ENCODE data around the gene UBE2Q2.

UBE2Q2 gene

DNA sequence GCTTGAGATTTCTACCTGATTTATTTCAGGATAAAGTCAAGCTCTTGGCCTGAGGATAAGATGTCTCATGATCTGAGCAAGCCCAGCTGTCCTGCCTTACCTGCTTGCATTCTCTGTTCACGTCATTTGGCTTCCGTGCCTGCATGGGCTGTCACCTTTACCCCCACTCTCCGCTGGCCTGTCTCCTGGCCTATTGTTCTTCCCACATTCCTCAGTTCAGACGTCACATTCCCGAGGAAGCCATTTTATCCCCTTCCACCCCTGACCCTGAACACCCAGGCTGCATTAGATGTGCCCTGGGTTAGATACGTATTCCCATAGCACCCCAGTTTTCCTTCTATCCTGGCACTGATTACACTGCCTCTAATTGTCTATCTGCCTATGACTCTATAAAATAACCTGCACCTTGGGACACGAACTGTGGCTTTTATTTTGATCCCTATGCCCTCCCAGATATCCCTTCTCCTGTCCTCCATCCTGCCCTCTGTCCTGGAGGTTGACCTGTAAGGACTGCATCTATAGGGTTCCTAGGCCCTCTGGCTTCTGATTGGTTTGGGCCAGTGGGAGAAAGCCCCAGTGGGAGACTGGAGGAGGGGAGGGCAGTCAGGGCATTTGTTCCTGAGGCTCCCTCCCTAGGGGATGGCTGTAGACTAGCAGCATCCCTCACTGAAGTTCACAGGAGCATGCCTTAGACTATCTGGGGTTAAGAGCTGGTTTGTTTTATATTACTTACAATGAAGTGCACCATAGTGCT, 19.2 kb upstream of the UBE2Q2 start:
- TF ChIP-seq FOXP2 (optimal IDR thresholded peaks at IDR 0.05; ENCODE audit: borderline replicate concordance, extremely low read depth, extremely low read length, insufficient read depth) (no peak), POLR2AphosphoS5 (IDR thresholded peaks at IDR 0.05; ENCODE audit: low read depth, low read length) (no peak), TAF1 (IDR thresholded peaks at IDR 0.05; ENCODE audit: borderline replicate concordance, insufficient read depth, low read length) (no peak), SIN3A (IDR thresholded peaks at IDR 0.05; ENCODE audit: borderline replicate concordance, insufficient read depth, low read length) (no peak)
- TF ChIP-seq, protein P1, sequence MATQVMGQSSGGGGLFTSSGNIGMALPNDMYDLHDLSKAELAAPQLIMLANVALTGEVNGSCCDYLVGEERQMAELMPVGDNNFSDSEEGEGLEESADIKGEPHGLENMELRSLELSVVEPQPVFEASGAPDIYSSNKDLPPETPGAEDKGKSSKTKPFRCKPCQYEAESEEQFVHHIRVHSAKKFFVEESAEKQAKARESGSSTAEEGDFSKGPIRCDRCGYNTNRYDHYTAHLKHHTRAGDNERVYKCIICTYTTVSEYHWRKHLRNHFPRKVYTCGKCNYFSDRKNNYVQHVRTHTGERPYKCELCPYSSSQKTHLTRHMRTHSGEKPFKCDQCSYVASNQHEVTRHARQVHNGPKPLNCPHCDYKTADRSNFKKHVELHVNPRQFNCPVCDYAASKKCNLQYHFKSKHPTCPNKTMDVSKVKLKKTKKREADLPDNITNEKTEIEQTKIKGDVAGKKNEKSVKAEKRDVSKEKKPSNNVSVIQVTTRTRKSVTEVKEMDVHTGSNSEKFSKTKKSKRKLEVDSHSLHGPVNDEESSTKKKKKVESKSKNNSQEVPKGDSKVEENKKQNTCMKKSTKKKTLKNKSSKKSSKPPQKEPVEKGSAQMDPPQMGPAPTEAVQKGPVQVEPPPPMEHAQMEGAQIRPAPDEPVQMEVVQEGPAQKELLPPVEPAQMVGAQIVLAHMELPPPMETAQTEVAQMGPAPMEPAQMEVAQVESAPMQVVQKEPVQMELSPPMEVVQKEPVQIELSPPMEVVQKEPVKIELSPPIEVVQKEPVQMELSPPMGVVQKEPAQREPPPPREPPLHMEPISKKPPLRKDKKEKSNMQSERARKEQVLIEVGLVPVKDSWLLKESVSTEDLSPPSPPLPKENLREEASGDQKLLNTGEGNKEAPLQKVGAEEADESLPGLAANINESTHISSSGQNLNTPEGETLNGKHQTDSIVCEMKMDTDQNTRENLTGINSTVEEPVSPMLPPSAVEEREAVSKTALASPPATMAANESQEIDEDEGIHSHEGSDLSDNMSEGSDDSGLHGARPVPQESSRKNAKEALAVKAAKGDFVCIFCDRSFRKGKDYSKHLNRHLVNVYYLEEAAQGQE (IDR thresholded peaks at IDR 0.05; ENCODE audit: insufficient read depth in 1 of 2, low read depth in 2 of 2, low read length in 2 of 2) = no peak

DNA sequence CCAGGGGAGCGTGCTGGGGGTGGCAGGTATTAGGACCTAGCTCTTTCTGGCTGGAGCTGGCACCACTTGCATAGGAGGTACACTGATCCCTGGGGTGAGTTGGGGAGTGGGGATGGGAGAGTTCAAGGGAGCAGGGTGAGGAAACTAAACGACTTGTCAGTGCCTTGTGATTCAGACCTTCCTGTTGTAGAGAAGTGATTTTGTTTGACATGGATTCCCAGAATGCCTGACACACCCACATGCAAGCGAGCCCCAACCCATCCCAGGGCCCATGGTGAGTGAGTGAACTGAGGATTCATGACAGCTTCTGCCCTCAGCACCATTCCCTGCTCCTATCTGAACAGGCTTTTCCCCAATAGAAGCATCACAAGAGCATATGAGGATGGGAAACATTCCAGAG, 15.6 kb upstream of the UBE2Q2 start:
- TF ChIP-seq, protein P1 (IDR thresholded peaks at IDR 0.05; ENCODE audit: insufficient read depth in 1 of 2, low read depth in 2 of 2, low read length in 2 of 2) = no peak
- TF ChIP-seq SIN3A (IDR thresholded peaks at IDR 0.05; ENCODE audit: borderline replicate concordance, insufficient read depth, low read length) (no peak), POLR2AphosphoS5 (IDR thresholded peaks at IDR 0.05; ENCODE audit: low read depth, low read length) (no peak), TAF1 (IDR thresholded peaks at IDR 0.05; ENCODE audit: borderline replicate concordance, insufficient read depth, low read length) (no peak), FOXP2 (optimal IDR thresholded peaks at IDR 0.05; ENCODE audit: borderline replicate concordance, extremely low read depth, extremely low read length, insufficient read depth) (no peak)

DNA sequence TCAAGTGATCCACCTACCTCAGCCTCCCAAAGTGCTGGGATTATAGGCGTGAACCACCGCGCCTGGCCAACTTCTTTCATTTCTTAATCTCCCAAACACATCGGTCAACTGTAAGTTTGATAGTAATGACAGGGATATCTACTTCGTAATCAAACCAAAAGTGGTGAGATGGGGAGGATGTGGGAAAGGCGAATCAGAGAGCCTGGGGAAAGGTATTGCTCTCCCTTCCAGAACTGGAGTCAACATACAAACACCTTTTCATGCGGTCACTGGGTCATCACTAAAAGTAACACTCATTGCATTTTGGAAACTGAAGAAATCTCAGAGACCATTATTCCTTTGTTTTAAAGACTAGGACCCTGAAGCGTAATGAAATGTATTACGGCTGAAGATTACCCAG, 14.8 kb upstream of the UBE2Q2 start:
- no peak for TF ChIP-seq POLR2AphosphoS5 (IDR thresholded peaks at IDR 0.05; ENCODE audit: low read depth, low read length)
- no peak for TF ChIP-seq SIN3A (IDR thresholded peaks at IDR 0.05; ENCODE audit: borderline replicate concordance, insufficient read depth, low read length)
- no peak for TF ChIP-seq FOXP2 (optimal IDR thresholded peaks at IDR 0.05; ENCODE audit: borderline replicate concordance, extremely low read depth, extremely low read length, insufficient read depth)
- TF ChIP-seq, protein P1 (IDR thresholded peaks at IDR 0.05; ENCODE audit: insufficient read depth in 1 of 2, low read depth in 2 of 2, low read length in 2 of 2) = no peak
- no peak for TF ChIP-seq TAF1 (IDR thresholded peaks at IDR 0.05; ENCODE audit: borderline replicate concordance, insufficient read depth, low read length)

DNA sequence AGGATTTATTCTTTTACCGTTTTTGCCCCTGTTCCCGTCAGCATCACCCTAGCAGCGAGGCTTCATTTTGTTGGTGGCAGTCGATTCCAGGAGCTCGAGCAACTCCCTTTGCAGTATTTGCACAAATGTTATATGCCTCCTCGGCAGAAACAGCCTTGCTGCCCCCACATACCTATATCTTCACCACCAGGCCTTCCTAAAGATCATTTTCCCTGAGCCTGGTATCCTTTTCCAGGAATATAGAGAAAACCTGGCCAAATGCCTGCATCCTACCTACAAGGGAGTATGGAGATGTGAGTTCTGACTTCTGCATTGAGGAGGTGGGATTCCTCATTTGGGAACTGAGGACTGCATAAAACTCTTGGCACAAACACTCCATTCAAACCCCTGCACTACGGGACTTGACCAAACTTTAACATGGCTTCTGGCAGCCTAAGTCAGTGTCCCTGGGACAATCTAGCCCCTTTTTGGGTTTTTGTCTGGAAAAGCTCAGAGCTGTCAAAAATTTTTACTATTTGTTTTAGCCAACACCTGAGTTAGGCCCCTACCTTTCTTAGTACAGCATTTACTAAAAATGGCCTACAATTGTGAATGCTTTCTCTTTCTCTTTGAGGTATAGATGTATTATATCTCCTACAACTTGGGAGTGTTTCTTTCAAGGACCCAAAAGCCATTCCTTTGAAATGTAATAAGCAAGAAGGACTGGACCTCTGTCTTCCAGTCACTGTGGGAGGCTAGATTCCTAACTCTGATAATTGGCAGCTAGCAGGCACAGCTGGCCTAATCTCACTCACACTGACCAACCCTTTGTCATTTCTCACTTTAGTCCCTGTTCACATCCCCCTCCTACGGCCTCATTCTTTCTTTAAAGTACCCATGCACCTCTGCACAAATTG, 12.1 kb upstream of the UBE2Q2 start:
- no peak for TF ChIP-seq TAF1 (IDR thresholded peaks at IDR 0.05; ENCODE audit: borderline replicate concordance, insufficient read depth, low read length)
- TF ChIP-seq SIN3A (IDR thresholded peaks at IDR 0.05; ENCODE audit: borderline replicate concordance, insufficient read depth, low read length) = no peak
- TF ChIP-seq POLR2AphosphoS5 (IDR thresholded peaks at IDR 0.05; ENCODE audit: low read depth, low read length) = no peak
- no peak for TF ChIP-seq FOXP2 (optimal IDR thresholded peaks at IDR 0.05; ENCODE audit: borderline replicate concordance, extremely low read depth, extremely low read length, insufficient read depth)
- TF ChIP-seq, protein P1 (IDR thresholded peaks at IDR 0.05; ENCODE audit: insufficient read depth in 1 of 2, low read depth in 2 of 2, low read length in 2 of 2) = no peak
